HG02763 (cell line): ENCODE results near the gene RDH11.
"Not testable (repeated sequence)": the region's sequence is repeated elsewhere in the genome, so short reads cannot be mapped to it uniquely, and the experiment has no call there.

Experiments used
- ATAC-seq: cut with Tn5 transposase; IDR thresholded peaks from one replicate; pipeline ENCODE4 v1.9.1; 2021; ENCODE audit warnings: mild to moderate bottlenecking, moderate library complexity; ENCODE audit not compliant: unreplicated experiment

RDH11 gene

DNA sequence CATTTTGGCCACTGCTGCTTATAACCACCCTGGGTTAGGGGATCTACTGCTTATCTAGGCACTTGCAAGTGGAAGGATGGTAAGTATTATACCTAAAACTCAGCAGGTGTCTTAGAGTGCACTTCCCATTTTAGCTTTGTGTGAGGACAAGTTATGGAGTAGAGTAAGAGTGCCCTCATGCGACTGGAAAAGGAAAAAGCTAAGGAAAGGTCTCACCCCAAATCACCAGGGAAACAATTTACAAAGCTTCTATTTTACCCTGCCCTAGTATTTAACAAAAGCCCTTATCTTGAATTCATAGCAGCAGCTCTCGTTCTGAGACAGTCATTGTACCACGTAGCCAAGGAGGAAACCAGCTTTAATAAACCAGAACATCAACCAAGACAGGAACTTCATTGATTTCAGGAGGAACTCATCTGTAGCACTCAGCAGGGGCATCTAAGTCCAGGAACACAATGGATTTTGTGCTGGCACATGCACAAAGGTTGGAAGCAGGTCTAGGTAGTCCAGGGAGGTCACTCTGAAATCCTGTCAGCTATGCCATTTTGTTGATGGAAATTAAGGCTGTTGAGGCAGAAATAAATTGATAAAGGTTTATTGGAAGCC is 9.0 kb upstream of the RDH11 start:
- no peak for ATAC-seq

DNA sequence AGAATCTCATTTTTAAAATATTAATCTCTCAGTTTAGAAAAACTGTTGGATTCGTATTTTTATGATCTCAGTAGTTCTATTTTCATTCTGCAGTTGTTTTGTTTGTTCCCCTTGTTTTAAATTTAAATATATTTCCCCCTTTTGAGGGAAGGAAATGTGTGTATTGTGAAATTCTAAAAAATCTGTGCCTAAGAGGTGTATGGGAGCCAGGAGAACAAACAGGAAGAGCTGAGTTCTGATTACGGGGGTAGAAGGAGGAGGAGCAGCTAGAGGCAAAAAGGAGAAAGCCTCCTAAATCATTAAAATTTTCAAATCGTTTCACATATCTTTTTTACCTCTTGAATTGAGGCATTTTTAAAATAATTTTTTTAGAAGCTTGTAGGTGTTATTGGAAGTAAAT is 8.4 kb upstream of the RDH11 start:
- no peak for ATAC-seq

DNA sequence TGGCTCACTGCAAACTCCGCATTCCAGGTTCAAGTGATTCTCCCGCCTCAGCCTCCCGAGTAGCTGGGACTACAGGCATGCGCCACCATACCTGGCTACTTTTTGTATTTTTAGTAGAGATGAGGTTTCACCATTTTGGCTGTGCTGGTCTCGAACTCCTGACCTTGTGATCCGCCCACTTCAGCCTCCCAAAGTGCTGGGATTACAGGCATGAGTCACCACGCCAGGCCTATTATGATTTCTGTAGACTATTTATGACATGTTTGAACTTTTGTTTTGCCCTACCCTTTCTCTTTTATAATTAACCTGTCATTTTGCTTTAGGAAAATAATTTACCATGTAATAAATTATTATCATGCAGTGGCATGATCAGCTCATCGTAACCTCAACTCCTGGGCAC is 5.9 kb upstream of the RDH11 start, which contains the start of gene RDH12:
TSS of gene RDH12 (plus strand) at position 395 of the 400 bp plus-strand sequence. CDS start 20,757 bp downstream, outside the sequence.
- not testable (repeated sequence) for ATAC-seq

DNA sequence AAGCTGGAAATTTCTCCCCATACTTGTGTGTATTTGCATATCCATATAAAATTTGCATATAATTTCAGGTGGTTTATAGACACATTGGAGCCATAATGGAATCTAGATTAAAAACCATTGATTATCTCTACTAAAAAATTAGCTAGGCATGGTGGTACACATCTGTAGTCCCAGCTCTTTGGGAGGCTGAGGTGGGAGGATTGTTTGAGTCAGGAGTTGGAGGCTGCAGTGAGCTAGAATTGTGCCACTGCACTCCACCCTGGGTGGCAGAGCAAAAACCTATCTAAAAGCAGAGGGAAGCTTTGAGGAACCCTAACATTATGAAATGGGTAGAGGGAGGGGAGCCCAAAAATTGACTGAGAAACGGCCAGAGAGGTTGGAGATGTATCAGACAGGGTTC is 2.6 kb upstream of the RDH11 start:
- no peak for ATAC-seq

DNA sequence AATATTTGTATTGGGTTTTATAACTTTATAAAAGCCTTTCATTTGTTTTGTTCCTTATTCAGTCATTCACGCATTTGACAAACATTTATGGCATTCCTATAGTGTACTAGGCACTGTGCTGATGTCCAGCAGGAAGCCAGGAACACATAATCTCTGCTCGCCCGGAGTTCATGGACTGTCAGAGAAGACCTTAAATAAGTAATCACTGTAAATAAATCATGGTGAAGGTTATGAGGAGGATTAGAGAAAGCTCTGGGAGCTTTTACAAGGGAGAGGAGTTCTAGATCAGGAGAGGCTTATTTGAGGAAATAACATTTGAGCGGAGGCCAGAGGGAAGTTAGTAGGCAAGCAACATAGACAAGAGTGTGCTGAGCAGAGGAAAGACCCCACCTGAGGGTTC is 1.4 kb upstream of the RDH11 start:
- no peak for ATAC-seq

DNA sequence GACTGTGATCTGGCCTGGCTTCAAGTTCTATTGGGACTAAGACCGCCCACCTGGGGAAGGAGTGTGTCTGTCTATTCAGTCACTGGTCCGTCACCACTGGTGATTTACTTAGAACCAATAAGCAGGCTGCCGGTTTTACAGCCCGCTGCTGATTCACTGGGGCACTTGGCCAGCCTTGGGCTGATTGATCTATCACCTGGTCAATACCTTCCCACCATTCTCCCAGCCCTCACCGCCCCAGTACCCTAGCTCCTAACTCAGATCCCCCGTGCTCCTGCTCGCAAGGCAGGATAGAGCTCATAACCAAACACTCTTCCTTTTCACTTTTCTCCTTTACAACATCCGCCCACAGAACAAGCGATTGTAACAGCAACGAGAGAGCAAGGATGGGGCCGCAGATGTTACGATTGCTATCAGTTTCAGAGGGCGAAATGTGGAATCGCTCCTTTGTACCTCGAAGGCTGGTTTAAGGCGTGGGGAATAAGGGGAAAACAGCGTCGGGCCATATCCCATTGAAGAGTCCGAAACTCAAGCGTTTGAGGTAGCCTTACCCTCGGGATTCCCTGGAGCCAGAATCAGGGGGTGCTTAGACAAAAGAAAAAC is 672 bp downstream of the RDH11 start:
- ATAC-seq = peak; percentile 89

DNA sequence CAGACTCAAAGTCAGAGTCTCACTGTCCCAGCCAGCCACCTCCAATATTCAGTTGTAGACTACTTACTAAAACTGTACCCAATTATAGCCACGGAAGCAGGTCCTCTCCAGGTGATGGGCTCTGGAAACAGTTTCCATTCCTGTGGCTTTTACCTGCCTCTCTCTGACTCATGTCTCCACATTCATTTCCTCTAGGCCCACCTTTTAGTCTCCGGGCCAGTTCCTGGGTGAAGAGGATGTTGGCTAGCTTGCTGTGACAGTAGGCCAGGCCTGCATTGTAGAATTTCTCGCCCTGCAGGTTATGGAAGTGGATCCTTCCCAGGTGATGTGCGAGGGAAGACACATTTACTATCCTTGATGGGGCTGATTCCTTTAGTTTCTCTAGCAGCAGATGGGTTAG is 5.6 kb downstream of the RDH11 start:
- ATAC-seq = no peak

DNA sequence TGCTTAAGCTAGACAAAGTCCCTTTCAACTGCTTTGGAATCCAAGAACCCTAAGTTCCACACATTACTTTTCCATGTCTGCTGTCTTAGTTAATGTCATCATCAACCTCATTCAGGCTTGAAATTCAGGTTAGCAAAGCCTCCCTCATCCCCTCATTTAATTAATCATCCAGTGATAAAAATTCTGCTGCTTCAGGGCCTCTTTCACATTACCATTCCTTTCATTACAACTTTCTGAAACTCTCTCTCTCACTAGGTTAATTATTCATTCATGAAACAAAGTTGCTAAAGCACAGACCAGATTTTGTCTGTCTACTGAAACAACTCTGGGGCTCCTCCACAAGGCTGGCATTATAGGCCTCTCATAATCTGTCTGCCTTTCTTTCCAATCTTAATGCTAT is 11.7 kb downstream of the RDH11 start:
- no peak for ATAC-seq

DNA sequence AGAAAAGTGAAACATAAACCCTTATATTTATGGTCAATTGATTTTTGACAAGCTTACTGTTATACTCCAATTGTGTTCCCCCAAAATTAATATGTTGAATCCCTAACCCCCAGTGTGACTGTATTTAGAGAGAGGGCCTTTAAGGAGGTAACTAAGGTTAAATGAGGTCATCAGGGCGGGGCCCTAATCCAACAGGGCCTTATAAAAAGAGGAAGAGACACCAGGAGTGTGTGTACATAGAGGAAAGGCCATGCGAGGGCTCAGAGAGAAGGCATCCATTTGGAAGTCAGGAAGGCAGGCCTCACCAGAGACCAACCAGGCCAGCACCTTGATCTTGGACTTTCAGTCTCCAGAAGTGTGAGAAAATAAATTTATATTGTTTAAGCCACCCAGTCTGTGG is 14.6 kb downstream of the RDH11 start:
- no peak for ATAC-seq

DNA sequence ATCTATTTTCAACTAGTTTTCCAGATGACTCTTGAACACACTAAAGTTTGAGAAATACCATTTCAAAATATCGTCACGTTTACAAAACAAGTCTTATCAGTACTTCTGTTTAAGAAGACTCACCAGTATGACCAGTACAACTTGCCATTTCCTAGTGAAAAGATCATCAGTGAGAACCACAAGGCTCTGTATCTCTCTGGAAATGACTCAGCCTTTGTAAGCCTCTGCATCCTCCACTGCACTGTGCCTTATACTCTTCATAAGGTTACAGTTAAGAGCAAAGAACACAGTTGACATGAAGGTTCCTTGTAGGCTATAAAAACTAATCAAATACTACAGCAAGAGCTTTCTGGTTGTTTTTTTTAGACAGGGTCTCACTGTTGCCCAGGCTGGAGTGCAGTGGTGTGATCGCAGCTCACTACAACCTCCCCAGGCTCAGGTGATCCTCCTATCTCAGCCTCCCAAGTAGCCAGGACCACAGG is 15.4 kb downstream of the RDH11 start:
- ATAC-seq = peak; percentile 95

DNA sequence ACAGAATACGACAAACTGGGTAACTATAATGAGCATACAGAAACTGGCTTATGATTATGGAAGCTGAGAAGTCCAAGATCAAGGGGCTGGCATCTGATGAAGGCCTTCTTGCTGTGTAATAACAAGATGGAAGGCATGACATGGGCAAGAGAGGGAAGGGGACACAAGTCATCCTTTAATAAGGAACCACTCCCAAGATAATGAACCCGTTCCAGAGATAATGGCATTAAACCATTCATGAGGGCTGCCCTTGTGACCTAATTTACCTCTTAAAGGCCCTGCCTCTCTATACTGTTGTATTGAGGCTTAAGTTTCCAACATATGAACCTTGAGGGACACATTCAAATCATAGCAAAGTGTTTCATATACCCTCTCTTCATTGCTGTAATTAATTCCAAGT is 16.6 kb downstream of the RDH11 start:
- ATAC-seq = no peak

DNA sequence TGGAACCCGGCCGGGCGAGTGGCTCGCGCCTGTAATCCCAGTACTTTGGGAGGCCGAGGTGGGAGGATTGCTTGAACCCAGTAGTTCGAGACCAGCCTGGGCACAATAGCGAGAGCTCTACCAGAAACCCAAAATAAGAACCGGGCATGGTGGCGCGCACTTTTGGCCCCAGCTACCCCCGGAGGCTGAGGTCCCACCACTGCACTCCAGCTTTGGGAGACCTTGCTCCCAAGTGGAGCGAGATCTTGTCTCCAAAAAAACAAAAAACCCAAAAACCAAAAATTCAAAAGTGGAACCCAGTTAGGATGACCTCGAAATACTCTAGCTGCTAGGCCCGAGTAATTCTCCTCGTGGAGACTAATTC is 20.4 kb downstream of the RDH11 start:
- ATAC-seq = no peak

DNA sequence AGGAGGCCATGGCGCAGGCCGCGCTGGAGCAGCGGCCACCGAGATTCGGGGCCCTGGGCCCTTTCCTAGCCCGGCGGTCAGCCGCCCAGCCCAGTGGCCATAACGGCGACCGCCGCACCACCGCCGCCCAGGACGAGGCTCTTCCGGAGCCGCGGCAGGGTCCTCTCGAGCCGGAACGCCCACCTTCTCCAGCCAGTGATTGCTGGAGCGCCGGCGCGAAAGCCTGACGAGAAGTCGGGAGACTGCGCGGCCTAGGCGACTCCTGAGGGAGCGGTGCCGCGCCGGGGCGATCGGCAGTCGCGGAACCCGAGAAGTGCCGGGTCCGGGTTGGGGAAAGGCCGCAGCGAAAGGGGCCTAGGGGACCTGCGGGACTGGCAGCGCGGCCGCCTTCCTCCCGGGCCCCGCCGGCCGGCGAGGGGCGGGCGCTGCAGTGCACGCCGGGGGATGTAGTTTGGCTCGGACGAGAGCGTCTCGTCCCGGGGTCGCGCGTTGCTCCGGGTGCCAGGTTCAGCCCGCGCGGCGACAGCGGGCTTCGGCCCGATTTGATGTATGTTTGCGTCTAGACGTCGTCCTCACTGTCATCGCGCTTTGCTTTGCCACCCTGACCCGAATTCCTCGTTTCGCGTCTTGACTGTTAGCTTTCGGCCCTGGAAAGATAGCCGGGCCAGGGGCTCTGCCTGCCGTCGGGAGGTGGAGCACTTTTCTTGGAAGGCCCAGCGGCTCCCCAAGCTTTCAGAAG is 20.9 kb downstream of the RDH11 start, which contains the start of gene VTI1B:
TSS of gene VTI1B (minus strand) at position 153 of the 739 bp plus-strand sequence. CDS start at position 10, 143 bp downstream.
- peak; percentile 84 for ATAC-seq

DNA sequence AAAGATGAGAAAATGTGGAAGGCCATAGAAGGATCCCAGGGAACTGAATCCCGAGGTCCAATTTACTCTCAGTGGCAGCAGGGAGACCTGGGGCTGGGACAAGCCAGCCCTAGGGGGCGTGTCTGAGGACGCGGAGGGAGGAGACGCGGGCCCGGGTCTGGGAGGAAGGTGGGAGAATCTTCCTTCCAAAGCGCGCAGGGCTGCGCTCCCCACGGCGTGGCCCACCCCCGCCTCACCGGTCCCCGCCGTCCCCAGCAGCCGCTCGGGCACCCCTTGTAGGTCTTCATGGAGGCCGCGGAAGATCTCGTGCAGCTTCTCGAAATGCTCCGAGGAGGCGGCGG is 21.5 kb downstream of the RDH11 start:
- peak; percentile 39 for ATAC-seq

DNA sequence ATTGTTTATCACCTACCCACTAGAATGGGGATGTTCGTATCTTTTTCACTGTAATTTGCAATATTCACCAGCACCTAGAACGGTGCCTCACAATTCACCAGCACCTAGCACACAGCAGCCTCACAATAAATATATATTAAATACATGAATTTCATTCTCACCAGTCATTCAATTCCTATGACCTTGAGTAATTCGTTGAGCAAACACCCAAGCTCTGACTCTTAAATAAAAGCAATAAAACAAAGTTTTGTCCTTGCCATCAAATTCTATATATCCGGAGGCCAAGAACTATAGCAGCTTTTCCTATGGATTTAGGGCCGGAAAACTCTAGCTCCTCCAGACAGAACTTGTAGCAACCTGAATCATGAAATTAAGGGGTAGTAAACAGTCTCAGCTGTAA is 22.1 kb downstream of the RDH11 start:
- no peak for ATAC-seq

DNA sequence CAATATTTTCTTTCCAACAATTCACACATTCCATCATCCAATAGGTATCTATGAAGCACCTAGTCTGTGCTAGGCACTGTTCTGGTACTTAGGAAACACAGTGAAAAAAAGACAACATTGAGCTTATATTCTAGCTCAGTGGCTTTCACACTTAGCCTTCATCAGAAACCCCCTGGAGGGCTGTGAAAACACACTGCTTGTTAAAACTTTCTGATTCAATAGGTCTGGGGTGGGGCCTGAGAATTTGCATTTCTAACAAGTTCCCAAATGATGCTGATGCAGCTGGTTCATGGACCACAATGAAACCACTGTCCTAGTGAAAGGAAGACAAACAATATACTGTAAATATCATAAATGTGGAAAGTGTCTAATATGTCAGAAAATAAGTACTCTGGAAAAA is 27.0 kb downstream of the RDH11 start:
- ATAC-seq = no peak

DNA sequence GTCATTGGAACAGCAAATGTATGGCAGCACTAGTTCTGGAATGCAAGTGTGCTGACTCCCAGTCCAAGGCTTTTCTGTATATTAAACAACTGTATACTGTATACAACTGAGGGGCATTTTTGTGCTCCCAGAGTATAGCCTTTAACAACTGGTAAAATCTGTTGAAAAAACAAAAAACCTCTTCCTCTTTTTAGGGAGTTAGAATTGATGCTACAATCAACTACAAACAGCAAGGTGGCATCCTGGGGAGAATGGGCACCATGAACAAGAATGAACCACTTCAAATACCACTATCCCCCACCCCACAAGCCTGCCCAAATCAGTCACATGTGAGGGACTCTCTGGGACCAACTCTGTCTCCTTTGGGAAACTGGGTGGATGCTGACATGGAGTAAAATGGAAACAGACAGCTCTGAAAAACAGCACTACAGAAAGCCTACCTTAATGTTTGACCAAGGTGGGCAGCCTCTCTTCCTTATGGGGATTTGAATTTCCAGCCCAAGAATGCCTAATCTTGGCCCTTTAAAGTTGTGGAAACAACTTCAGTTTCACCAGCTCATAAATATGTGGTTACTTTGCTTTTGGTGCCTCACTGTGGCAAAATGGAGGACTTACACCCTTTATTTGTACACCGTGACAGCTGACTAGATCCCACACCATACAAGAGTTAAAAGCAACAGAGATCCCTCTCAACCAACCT is 28.7 kb downstream of the RDH11 start:
- ATAC-seq = no peak

DNA sequence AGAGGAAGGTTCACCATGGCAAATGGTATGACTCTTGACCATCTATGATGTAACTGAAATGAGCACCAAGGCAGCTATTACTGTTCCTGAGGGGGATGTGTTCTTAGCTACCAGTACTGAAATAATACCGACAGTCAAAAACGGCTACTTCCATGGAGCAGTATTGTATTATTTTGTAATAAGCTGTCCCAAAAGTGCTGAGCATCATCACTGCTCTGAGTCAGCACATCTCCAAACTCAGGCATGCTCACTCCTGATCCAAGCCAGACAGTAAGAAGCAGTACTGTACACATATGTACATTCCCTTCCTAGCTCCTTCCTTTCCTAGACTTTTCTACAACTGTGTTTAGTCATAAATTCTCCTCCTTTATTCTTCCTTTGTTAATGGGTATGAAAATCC is 29.7 kb downstream of the RDH11 start:
- ATAC-seq = no peak

DNA sequence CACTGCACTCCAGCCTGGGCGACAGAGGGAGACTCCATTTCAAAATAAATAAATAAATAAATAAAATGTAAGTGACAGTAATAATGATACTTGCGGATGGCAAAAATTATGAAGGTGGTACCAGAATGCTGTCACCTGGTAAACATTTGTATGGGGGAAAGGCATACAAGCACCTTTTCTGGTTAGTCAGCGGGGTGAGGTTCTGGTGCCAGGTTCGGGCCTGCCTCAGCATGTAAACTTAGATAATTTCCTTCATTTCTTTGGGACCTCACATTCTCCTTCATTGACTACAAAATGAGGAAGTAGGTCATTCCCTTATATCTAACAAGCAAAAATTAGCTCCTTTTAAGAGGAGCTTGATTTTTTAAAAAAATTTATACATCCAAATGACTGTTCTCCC is 31.9 kb downstream of the RDH11 start:
- no peak for ATAC-seq

DNA sequence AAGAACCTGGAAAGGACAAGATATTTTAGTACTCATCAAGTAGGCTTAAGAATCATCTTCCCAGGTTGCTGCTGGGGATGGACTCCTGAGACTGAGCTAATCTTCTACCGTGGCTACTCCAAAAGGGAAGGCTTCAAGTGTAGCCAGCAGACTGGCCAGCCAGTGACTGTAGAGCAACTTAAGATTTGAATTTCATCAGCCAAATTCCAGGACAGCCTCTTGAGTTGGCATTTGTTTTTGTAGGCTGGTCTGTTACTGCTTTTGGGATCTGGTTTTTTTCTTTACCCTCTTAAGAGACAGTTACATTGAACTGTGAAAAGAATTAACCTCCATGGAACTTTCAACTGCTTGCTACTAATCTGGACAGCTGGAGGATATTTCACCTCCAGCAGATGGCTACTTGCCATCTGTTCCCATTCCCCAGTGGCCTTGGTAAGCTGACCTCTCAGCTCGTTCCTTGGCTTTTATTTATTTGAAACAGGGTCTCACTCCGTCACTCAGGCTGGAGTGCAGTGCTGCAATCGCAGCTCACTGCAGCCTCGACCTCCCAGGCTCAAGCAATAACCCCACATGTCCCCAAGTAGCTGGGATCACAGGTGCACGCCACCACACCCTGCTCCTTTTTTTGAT is 41.8 kb downstream of the RDH11 start:
- ATAC-seq = no peak

DNA sequence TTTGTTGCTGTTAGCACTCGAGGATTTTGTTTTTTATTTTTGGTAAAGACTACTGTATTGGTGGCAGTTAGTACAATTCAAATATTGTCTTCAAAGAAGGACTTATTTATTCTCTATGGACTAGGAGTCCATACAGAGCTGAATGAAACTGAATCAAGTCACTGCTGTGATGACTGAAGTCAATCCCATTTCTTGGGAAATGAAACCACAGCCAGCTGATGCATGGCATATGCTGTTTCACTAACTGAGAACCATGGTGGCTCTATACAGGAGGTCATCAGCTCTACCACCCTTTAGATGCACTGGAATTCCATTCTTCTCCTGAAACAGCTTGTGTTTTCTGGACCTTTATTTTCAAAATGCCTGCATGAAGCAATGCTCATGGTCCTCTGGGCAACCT is 43.4 kb downstream of the RDH11 start:
- no peak for ATAC-seq
